Testis (tissue), 2 donors: ENCODE data around the gene RRP1.

Experiments
- CTCF ChIP-seq, 3 experiments: fragments of 450-650 bp in 2 of 3; fragments of 200-600 bp in 1 of 3; sonication (generic) in 1 of 3; IDR thresholded peaks; one replicate each; pipeline ENCODE4 v1.5.1; 2016 to 2019; ENCODE audit warnings: antibody characterized with exemption in 3 of 3, mild to moderate bottlenecking in 2 of 3, moderate library complexity in 1 of 3
- POLR2A ChIP-seq: fragments of 450-650 bp; IDR thresholded peaks from one replicate; pipeline ENCODE4 v1.6.1; 2017; ENCODE audit warnings: antibody characterized with exemption, mild to moderate bottlenecking, moderate library complexity

GRCh38 chr21:43797415-43797814, 8.0 kb downstream of the RRP1 start:
- TF ChIP-seq POLR2A: no peak
- no peak for TF ChIP-seq CTCF (IDR thresholded peaks at IDR 0.05)
